Measurements from ENCODE around the gene LRP6. TPM values are rescaled to one million over a fixed set of nuclear protein-coding genes. Genes with fewer than 3 reads are reported as not detected.

The LRP6 gene
- total RNA-seq, 4 donors from 2014 or later: 9.5 to 21.4 (median 14.7) TPM

DNA sequence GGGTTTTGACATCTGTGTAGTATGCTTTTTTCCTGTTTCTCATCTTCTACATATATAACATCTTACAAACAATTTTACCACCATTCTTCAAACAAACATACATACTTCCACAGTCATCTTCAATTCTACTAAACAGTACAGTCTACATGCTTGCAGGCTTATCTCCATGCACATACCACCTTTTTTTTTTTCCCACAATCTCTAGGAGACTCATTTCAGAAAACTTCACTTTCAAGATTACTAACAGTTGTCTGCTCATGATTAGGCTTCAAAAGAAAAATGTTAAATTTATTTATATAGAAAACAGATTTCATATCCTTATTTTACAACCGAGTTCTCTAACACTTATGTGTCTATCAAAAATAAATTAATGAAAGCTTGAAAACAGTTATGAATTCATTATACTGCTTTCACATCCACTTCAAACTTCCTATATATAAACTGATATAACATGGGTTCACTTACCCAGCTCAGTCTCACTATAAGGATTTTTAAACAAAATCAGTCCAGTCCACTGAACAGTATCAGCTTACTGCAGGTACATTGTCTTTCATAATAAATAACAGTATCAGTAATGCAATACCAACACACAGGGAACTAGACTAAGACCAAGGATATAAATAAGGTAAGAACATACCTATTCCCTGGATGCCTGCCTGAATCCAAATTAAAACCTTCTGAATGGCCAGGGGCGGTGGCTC lies 42.5 kb downstream of the LRP6 start:
- Histone ChIP-seq H3K36me3 (no peaks in the 10 kb centered on the region), H3K4me1 (peaks cover 33 to 42% of the 10 kb centered on the region in 2 donors), H3K27ac (no peak overlapping the region), H3K4me3 (no peak overlapping the region), H3K9me3 (no peaks in the 10 kb centered on the region), H3K27me3 (no peaks in the 10 kb centered on the region)
- no peak for TF ChIP-seq POLR2A (IDR thresholded peaks at IDR 0.05)
- TF ChIP-seq, protein P1, sequence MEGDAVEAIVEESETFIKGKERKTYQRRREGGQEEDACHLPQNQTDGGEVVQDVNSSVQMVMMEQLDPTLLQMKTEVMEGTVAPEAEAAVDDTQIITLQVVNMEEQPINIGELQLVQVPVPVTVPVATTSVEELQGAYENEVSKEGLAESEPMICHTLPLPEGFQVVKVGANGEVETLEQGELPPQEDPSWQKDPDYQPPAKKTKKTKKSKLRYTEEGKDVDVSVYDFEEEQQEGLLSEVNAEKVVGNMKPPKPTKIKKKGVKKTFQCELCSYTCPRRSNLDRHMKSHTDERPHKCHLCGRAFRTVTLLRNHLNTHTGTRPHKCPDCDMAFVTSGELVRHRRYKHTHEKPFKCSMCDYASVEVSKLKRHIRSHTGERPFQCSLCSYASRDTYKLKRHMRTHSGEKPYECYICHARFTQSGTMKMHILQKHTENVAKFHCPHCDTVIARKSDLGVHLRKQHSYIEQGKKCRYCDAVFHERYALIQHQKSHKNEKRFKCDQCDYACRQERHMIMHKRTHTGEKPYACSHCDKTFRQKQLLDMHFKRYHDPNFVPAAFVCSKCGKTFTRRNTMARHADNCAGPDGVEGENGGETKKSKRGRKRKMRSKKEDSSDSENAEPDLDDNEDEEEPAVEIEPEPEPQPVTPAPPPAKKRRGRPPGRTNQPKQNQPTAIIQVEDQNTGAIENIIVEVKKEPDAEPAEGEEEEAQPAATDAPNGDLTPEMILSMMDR (IDR thresholded peaks at IDR 0.05 in 4 of 5, conservative IDR thresholded peaks at IDR 0.05 in 1 of 5): no peak
- no peak for ATAC-seq
- intact Hi-C loops (cut with DNase I; ENCODE audit: low total_unique reads) (no loop called here), in situ Hi-C loops (cut with MboI; ENCODE audit: low sequenced_read_pairs in 4 of 4) (no loop called here)
- DNase-seq: no peak

DNA sequence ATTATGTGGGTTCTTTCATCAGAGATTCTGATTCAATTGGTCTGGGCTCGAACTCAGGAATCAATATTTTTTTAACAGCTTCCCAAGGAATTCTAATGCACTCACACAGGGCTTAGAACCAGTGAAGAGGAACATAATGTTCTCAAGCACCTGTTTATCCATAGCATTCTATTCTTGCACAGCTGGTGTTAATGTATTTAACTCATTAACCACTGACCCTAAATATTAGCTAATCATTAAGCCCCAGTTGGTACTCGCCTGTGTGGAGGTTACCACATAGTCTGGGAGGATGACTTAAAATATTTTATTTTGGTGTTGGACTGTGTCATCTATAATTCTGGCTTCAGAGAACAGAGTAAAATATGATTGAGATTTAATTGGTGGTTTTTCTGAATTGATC lies 45.3 kb downstream of the LRP6 start:
- in situ Hi-C loops (cut with MboI; ENCODE audit: low sequenced_read_pairs in 4 of 4): no loop called here

DNA sequence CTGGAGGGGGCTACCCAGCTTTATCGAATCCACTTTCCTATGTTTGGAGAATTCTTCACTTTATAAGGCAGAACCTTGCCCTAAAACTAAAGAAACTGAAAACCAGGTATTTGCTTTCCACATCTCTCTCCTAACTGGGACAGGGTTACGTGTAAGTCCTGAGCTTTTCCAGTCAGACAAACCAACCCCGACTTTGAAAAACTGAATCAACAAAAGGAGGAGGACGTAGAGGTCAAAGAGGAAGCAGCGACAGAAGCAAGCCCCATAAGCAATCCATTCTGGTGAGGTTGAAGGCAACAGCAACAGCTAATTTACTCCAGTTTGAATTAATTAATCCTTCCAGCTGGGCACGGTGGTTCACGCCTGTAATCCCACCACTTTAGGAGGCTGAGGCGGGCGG lies 47.2 kb downstream of the LRP6 start:
- in situ Hi-C loops (cut with MboI; ENCODE audit: low sequenced_read_pairs in 4 of 4) (no loop called here), intact Hi-C loops (cut with DNase I; ENCODE audit: low total_unique reads) (no loop called here)
- Histone ChIP-seq H3K4me1 (peaks cover 38 to 47% of the 10 kb centered on the region in 2 donors), H3K27me3 (no peaks in the 10 kb centered on the region), H3K27ac (no peak overlapping the region), H3K9me3 (no peaks in the 10 kb centered on the region), H3K36me3 (no peaks in the 10 kb centered on the region), H3K4me3 (no peak overlapping the region)
- TF ChIP-seq POLR2A (IDR thresholded peaks at IDR 0.05): no peak
- TF ChIP-seq, protein P1 (IDR thresholded peaks at IDR 0.05 in 4 of 5, conservative IDR thresholded peaks at IDR 0.05 in 1 of 5): no peak
- DNase-seq (no peak), ATAC-seq (no peak)

More for the DNA sequence above, 45.3 kb downstream of the LRP6 start:
- Histone ChIP-seq H3K9me3 (no peaks in the 10 kb centered on the region), H3K27me3 (no peaks in the 10 kb centered on the region), H3K4me3 (no peak overlapping the region), H3K27ac (no peak overlapping the region), H3K36me3 (no peaks in the 10 kb centered on the region), H3K4me1 (peaks cover 33 to 47% of the 10 kb centered on the region in 2 donors)
- DNase-seq: no peak
- no peak for TF ChIP-seq POLR2A (IDR thresholded peaks at IDR 0.05)
- TF ChIP-seq, protein P1 (IDR thresholded peaks at IDR 0.05 in 4 of 5, conservative IDR thresholded peaks at IDR 0.05 in 1 of 5): no peak
- ATAC-seq: no peak
- intact Hi-C loops (cut with DNase I; ENCODE audit: low total_unique reads): no loop called here

DNA sequence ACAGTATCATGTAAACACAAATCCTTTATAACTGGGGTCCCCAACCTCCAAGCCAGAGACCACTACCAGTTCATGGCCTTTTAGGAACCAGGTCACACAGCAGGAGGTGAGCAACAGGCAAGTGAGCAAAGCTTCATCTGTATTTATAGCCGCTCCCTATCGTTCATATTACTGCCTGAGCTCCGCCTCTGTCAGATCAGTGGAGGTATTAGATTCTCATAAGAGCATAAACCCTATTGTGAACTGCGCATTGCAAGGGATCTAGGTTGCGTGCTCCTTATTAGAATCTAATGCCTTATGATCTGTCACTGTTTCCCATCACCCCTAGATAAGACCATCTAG lies 49.9 kb downstream of the LRP6 start:
- intact Hi-C loops (cut with DNase I; ENCODE audit: low total_unique reads): no loop called here
- no peaks in the 10 kb centered on the region for H3K36me3 ChIP-seq
- H3K9me3 ChIP-seq: no peaks in the 10 kb centered on the region
- peaks cover 36 to 50% of the 10 kb centered on the region in 2 donors for H3K4me1 ChIP-seq
- no peak overlapping the region for H3K4me3 ChIP-seq
- no peak for TF ChIP-seq POLR2A (IDR thresholded peaks at IDR 0.05)
- TF ChIP-seq, protein P1 (IDR thresholded peaks at IDR 0.05 in 4 of 5, conservative IDR thresholded peaks at IDR 0.05 in 1 of 5): no peak
- H3K27ac ChIP-seq: no peak overlapping the region
- DNase-seq (no peak), ATAC-seq (no peak)
- H3K27me3 ChIP-seq: no peaks in the 10 kb centered on the region
- in situ Hi-C loops (cut with MboI; ENCODE audit: low sequenced_read_pairs in 4 of 4): no loop called here
